ENCODE data around the gene C1orf35.

Gene C1orf35

DNA sequence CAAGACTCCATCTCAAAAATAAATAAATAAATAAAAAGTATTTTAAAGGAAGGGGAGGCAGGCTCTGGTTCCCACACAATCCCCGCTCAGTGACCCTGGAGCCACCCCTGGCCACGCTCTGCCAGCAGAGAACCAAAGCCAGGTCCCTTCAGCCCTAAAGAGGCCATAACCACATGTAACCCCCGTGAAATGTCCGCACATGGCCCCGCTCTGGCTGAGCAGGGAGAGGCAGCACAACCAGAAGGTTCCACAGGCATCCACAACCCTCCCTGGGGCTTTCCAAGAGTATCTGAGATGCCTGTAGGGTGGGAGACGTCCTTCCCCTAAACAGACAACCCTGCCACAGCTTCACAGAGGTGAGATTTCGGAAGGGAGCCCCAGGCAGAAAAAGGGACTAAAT lies 22.0 kb downstream of the C1orf35 start:
- in situ Hi-C loops (cut with MboI; ENCODE audit: low sequenced_read_pairs) = no loop called here

DNA sequence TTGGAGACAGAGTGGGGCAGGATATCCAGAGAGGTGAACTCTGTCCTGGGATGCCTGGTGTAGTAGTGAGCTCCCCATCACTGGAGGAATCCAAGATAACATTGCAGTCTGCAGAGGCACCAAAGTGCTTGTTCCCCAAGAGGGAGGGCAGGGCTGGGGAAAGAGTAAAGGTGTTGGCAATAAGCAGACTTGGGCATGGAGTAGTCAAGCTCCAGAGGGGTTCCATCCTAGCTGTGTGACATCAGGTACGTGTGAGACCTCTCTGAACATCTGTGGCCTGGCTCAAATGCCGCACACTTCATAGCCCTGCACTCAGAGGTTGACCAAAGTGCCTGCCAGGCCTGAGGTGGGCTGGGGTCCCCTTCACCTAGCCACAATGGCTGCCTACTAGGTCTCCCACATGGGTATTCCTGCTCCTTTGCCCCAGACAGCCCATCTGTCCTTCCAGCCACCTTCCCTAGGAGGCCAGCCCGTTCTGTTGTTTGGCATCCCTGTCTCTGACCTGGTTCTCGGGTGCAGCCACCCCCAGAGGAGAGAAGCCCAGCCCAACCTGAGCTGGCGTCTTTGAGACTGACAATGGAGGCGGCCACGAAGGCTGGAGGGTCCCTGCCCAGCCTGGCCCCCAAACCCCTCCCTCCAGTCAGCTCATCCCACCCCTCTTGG lies 23.4 kb downstream of the C1orf35 start:
- in situ Hi-C loops (cut with MboI; ENCODE audit: low sequenced_read_pairs) = no loop called here

DNA sequence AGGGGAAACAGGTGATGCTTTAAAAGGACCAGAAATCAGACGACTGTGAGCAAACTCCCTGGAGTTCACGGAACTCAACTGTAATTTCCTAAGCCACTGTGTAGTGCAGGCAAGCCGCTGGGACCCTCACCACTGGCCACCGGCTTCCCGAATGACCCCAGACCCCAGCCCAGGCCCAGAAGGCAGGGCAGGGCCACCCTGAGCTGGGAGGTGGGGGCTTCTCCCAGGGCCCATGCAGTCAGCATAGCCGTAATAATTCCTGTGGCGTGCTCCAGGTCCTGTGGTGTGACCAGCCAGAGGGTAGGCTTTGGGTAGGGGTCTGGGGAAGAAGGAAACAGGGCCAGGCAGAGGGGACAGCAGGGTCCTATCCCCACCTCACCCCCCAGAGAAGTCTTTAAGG lies 24.1 kb downstream of the C1orf35 start:
- in situ Hi-C loops (cut with MboI; ENCODE audit: low sequenced_read_pairs) = no loop called here

DNA sequence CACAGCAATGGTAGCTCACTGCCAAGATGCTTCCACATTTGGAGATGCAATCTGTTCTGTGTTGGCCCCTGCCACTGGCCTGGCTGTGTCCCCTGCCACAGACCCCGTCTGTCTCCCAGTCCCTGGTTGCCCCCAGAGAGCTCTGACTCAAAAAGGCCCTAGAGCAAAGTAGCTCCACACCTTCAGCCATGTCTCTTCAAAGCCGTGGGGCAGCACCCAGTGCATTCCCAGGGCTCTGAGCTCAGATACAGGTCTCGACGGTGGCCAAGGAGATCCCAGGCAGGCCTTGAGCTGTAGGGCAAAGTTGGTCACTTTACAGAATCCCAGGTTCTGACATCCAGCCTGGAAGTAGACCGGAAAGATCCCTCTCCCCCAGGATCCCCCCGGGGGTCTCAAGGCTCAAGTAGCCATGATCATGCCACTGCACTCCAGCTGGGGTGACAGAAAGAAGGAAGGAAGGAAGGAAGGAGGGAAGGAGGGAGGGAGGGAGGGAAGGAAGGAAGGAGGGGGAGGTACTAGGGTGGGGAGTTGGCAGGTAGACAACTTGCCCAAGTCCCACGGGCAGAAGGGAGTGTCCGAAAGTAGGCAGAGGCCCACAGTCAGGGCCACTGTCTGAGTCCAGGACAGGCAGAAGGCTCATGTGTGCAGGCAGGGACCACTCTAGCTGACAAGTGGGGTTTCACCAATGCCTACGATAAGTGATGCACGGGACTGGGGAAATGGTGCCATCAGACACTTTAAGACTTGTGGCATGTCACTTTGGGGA lies 25.4 kb downstream of the C1orf35 start:
- in situ Hi-C loops (cut with MboI; ENCODE audit: low sequenced_read_pairs) = no loop called here

DNA sequence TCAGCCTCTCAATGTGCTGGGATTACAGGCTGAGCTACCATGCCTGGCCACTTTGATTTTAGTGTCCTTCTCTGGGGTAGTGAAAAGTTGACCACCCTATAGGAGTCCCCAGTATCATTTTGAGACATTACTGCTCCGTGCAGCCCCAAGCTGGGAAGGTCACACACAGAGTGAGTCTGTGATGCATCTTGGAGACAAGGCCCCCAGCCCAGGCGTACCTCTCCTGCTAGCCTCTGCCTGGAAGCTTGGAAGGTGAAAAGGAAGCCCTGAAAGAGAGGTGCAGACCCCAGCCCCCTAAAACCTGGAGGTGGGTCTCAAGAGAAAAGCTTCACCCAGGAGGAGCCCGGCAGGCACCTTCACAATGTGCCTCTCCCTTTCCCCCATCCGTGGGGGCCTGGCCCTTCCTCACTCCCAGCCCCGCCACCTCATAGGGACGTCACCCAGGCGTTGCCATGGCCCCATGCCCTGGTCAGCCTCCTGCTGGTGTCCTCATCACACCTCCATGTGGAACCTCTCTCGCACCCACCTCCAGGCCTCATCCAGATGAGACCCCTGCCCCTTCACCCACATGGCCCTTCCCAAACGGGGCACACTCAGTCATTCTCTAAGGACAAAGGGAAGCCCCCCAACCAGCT lies 26.2 kb downstream of the C1orf35 start:
- in situ Hi-C loops (cut with MboI; ENCODE audit: low sequenced_read_pairs) = no loop called here

DNA sequence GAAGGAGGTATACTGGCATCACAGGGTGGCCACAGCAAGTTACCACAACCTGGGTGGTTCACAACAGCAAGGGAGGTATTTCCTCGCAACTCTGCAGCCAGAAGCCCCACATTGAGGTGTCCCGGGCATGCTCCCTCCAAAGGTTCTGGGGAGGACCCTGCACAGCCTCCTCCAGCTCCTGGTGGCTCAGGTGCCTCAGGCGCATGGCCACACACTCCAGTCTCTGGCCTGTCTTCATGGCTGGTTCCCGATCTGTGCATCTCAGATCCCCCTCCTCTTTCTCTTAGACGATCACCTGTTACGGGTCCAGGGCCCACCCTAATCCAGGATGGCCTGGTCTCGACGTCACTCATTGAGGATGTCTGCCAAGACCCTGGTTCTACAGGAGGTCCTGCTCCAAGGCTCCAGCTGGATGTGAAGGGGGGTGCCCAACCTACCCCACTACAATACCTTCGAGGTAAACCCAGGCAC lies 27.3 kb downstream of the C1orf35 start:
- in situ Hi-C loops (cut with MboI; ENCODE audit: low sequenced_read_pairs) = no loop called here

DNA sequence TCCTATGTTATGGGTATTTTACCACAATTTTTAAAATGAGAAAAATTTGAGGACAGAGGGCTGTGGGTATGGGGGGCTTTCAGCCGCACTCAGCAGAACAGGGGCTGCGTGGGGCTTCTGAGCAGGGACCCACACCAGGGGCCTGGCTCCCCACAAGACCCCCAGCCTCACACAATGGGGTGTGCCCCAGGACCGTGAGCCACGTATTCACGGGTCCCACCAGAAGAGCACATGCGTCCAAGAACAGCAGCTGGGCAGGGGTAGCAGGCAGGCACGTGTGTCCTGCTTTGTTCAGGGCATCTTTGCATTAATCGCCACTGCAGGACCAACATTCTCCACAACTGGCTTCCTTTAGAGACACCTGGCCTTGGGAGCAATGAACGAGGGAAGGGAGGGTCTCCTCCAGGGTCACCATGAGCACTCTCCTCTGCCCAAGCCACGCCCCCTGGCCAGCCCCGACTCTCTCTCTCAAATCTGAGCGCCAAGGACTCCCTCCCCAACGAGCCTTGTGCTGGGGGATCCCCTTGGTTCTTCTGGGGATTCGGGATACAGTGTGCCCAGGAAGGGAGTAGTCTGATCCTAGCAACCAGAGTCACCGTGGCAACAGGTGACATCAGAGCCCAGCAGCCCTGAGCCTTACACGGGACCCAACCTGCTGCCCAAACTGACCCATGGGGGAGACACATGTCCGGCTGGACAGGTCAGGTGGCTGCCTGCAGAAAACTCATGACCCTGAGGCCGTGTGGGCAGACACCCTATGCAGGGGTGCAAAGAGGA lies 28.0 kb downstream of the C1orf35 start:
- in situ Hi-C loops (cut with MboI; ENCODE audit: low sequenced_read_pairs) = no loop called here

DNA sequence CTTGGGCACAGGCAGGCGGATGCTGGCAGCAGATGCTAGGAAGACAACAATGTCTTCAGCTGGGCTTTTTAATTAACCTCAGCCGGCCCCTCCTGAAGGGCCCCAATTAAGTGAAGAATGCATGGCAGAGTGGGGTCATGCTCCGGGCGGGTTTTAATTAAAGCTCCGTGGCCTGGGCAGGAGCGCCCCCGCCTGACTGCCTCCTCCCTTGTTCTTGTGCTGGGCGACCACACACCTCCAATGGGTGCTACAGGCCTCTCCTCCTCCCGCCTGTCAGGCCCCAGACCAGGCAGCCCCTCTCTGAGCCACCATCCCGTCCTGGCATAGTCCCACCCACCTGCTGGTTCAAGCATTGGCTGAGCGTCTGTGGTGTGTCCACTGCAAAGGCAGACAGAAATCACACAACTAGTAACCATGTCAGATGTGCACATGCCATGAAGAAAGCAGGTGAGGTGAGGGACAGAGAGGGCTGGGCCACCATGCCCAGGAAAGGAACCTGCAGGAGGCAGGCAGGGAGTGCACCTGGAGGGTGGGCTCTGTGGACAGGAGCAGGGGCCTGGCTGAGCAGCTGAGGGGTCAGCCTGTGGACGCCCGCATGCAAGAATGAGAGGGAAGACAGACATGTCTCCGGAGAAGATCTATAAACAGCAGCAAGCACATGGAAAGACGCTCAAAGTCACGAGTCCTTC lies 29.1 kb downstream of the C1orf35 start:
- in situ Hi-C loops (cut with MboI; ENCODE audit: low sequenced_read_pairs) = no loop called here

DNA sequence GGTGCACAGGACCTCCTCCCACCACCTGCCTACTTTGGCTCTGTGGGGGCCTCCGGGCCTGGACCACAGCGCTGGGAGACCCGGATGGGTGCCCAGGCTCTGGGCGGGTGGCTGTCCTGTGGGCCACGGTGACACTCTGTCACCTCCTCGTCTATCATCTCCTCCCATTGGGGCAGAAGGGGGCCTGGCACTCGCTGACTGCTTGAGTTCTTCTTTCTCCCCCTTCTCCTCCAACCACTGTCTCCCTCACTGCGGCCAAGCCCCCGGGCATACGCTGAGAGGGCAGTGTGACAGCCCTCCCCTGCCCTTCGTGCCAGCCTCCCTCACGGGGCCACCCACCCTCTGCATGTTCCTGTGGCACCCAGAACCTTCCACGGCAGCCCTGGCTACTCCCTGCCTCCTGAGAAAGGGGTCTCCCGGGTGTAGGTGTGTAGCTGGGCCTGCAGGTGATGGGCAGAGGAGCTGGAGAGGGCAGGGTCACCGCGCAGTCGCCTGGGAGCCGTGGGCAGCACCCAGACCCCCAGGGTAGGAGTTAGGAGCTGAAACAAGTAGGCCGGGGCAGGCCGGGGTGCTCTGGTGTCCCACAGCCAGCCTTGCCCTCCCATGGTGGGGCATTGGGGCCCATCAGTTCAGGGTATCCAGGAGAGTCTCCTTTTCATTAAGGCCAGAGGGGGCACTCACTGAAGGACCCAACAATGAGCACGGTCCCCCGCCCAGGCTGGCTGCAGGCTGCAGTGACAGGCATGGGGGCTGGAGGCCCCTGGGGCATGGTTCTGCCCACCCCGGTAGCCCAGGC lies 29.9 kb downstream of the C1orf35 start:
- in situ Hi-C loops (cut with MboI; ENCODE audit: low sequenced_read_pairs) = no loop called here

DNA sequence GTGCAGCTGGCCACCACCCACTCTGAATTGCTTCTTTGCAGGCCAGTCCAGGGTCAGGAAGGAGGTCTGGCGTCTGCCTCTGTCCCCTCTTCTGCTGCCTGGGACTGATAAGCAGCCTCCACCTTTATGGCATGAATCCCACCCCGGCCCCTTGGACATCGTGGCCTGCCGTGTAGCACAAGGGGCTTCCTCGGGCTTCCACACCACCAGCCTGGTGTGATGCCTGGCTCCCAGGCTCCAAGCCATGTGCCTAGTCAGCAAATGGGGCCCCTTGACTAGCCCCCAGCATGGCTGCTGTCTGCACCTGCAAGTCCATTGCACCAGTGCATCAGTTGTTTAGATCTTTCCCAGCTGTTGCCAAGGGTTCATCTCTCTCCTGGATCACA lies 30.5 kb downstream of the C1orf35 start:
- in situ Hi-C loops (cut with MboI; ENCODE audit: low sequenced_read_pairs) = no loop called here

DNA sequence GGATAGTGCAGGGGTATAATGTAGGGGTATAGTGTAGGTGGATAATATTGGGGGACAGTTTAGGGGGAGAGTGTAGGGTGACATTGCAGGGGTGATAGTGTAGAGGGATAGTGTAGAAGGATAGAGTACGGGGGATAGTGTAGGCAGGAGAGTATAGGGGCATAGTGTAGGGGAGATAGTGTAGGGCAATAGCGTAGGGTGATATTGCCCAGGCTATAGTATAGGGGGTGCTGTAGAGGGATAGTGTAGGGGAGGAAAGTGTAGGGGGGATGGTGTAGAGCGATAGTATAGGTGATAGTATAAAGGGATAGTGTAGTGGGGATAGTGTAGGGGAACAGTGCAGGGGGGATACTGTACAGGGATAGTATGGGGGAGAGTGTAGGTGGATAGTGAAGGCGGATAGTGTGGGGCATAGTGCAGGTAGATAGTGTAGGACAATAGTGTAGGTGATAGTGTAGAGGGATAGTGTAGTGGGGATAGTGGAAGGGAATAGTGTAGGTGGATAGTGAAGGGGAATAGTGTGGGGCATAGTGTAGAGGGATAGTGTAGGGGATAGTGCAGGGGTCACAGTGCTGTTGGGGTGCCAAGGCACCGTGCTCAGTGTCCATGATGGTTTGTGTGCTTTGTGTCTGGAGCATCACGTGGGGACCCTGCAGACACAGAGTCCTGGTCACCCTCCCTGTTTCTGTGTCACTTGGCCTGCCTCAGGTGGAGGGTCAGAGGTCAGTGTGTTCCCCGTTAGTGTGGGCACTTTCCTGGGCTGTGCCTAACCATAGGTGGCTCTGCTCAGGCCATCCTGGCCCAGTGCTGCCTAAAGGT lies 31.1 kb downstream of the C1orf35 start:
- in situ Hi-C loops (cut with MboI; ENCODE audit: low sequenced_read_pairs) = no loop called here

DNA sequence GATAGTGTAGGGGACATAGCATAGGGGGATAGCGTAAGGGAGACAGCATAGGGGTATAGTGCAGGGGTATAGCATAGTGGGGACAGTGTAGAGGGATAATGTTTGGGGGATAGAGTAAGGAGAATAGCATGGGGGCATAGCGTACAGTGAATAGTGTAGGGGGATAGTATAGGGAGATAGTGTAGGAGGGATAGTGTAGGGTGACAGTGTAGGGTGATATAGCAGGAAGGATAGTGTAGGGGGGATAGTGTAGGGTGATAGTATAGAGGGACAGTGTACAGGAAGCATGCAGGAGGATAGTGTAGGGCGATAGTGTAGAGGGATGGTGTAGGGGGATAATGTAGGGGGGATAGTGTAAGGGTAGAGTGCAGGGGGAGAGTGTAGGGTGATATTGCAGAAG lies 32.3 kb downstream of the C1orf35 start:
- in situ Hi-C loops (cut with MboI; ENCODE audit: low sequenced_read_pairs) = no loop called here

DNA sequence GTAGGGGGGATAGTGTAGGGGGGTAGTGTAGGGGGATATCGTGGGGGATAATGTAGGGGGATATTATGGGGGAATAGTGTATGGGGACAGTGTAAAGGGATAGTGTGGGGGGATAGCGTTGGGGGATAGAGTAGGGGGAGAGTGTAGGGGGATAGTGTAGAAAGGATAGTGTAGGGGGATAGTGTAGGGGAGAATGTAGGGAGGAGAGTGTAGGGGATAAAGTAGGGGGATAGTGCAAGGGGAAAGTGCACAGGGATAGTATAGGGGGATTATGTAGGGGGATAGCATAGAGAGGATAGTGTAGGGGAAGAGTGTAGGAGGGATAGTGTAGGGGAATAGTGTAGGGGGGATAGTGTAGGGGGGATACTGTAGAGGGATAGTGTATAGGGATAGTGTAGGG lies 33.0 kb downstream of the C1orf35 start:
- in situ Hi-C loops (cut with MboI; ENCODE audit: low sequenced_read_pairs) = no loop called here

DNA sequence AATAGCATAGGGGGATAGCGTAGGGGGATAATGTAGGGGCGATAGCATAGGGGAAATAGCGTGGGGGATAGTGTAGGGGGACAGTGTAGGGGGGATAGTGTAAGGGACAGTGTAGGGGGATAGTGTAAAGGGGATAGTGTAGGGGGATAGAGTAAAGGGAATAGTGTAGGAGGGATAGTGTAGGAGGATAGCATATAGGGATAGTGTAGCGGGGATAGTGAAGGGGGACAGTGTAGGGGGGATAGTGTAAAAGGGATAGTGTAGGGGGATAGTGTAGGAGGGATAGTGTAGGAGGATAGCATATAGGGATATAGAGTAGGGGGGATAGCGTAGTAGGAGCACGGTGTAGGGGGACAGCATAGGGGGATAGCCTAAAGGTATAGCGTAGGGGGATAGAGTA lies 34.8 kb downstream of the C1orf35 start:
- in situ Hi-C loops (cut with MboI; ENCODE audit: low sequenced_read_pairs) = no loop called here

DNA sequence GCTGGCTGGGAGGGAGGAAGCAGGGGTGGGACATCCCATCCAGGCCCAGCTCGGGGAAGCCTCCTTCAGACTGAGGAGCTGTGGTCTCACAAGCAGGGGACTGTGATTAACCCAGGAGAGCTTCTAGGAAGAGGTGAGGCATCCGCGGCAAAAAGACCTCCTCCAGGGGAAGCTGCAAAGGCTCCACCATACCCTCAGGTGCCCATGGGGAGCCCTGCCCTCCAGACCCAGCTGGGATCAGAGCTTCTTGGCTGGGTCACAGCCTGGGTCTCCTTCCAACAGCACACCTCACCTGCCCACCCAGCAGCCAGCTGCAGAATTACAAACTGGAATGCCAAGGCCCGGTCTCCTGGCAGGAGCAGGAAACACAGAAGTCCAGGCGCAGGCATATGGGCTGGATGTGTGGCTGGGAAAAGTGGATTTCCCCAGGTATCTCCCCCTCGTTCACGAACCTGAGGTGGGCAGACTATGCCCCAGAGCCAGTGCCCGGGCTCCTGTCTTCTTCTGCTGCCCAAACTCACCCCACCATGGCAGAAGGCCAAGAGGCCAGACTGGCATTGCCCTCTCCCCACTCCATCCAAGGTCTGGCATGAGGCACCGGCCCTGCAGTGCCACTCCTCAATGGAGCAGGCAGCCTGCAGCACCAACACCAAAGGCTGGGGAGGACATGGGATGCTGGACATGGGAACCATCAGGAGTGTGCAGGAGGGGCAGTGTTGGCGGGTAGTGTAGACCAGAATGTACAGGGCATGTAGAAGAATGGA lies 36.1 kb downstream of the C1orf35 start:
- in situ Hi-C loops (cut with MboI; ENCODE audit: low sequenced_read_pairs) = no loop called here

DNA sequence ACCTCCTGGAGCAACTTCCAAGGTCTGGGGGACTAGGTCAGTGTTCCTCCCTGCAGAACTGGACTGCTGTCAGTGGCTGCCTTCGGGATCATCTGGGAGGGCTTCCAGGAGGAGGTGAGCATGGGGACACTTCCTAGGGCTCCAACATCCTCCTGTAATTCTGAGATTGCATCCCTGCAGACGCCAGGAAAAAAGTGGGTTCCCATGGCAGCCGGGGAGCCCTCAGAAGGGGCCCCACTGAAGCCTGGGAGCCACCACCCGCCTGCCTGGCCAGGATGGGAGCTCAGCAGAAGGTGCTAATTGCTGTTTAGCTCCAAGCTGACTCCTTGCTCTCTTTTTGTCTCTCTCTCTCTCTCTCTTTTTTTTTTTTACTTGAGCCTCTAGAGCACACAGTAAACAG lies 36.7 kb downstream of the C1orf35 start:
- in situ Hi-C loops (cut with MboI; ENCODE audit: low sequenced_read_pairs) = no loop called here

DNA sequence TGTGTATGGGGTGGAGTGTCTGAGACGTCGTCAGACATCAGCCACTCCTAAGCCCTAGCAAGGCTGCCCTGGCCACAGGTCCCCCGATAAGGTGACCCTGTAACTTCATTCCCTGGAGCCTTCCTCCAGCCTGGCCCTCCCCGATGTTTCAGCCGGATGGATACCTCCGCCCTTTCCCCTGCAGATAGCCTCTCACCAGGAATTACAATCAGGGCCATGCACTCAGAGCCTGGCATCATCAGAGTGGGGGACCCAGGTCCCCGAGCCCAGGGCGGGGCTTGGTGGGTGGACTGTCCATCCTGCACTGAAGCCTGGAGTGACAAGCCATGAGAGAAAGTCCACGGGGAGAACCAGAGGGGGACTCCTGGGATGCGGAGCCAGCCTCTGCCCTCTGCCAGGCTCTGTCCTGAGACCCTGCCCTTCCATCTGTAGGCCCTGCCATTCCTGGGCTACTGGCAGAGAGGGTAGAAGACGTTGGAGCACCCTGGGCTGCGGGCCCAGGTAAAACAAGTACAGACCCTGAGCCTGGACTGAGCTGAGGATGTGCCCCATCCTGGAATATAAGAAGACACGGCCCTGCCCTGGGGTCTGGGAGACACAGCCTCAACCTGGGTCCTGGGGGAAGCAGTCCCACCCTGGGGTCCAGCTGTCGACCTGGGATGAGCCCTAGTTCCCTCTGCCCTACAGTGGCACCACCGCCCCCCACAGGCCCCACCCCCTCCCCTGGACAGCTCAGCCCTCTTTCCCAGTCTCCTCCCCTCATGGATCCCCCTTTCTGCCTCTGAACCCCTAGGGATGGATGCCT lies 37.4 kb downstream of the C1orf35 start:
- in situ Hi-C loops (cut with MboI; ENCODE audit: low sequenced_read_pairs) = no loop called here

Measured in HL-60/S4 (cell line).